GM12874 (cell line): ENCODE data around the gene GUSB.

ENCODE experiments used
- TF ChIP-seq, protein P1 (sequence below): IDR thresholded peaks from 2 replicates; pipeline ENCODE4 v1.5.1; 2011; ENCODE audit warnings: low read depth, mild to moderate bottlenecking, control low read depth, low read length, moderate library complexity; ENCODE audit not compliant: insufficient read depth

Gene GUSB

DNA sequence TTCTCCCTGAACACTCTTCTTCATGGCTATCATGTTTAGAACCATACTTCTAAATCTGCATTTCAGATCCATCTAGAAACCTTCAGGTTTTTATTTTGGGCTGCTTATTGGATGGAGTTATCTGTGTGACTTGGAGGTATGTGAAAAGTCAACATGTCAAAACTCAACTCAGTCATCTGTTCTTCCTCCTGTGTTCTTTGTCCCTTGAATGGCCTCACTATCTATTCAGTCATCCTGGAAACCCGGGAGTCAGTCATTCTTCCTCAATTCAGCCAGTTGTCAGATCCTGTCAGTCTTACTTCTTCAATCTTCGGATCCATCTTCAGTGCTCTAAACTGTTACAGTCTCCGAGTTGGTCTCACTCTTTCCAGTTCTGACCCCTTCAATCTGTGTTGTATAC, 57.0 kb downstream of the GUSB start:
- TF ChIP-seq, protein P1, sequence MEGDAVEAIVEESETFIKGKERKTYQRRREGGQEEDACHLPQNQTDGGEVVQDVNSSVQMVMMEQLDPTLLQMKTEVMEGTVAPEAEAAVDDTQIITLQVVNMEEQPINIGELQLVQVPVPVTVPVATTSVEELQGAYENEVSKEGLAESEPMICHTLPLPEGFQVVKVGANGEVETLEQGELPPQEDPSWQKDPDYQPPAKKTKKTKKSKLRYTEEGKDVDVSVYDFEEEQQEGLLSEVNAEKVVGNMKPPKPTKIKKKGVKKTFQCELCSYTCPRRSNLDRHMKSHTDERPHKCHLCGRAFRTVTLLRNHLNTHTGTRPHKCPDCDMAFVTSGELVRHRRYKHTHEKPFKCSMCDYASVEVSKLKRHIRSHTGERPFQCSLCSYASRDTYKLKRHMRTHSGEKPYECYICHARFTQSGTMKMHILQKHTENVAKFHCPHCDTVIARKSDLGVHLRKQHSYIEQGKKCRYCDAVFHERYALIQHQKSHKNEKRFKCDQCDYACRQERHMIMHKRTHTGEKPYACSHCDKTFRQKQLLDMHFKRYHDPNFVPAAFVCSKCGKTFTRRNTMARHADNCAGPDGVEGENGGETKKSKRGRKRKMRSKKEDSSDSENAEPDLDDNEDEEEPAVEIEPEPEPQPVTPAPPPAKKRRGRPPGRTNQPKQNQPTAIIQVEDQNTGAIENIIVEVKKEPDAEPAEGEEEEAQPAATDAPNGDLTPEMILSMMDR, result no peak

DNA sequence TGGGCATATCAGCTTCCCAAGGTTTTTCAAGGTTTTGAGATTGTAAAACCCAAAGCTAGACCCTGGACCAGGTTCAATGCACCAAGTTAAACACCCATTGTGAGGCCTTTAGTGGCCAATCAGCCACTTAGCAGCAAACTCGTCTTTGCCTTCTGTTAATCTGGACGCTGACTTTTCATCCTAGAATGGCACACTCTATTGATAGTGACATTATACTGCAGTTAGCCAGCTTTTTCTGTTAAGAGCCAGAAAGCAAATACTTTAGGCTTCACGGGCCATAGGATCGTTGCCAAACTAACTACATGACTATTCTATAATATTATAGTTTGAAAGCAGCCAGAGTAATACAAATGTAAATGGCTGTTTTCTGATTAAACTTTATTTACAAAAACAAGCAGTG, 57.8 kb downstream of the GUSB start:
- TF ChIP-seq, protein P1, result no peak

DNA sequence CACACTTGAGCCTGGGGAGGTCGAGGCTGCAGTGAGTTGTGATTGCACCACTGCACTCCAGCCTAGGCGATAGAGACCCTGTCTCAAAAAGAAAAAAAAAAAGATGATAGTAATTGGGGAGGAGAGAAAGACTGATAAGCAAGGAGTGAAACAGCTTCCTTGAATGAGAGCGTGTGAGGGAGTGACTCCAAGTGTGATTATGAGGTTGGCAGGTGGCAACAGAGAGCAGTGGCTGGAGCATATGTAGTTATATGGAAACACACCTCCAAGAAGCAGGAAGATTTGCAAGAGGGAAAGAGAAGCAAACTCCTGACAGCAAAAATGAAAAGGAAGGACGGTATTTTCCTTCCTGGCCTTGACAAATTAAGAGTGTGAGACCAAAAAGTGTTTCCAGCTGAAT, 58.7 kb downstream of the GUSB start:
- TF ChIP-seq, protein P1, result no peak

DNA sequence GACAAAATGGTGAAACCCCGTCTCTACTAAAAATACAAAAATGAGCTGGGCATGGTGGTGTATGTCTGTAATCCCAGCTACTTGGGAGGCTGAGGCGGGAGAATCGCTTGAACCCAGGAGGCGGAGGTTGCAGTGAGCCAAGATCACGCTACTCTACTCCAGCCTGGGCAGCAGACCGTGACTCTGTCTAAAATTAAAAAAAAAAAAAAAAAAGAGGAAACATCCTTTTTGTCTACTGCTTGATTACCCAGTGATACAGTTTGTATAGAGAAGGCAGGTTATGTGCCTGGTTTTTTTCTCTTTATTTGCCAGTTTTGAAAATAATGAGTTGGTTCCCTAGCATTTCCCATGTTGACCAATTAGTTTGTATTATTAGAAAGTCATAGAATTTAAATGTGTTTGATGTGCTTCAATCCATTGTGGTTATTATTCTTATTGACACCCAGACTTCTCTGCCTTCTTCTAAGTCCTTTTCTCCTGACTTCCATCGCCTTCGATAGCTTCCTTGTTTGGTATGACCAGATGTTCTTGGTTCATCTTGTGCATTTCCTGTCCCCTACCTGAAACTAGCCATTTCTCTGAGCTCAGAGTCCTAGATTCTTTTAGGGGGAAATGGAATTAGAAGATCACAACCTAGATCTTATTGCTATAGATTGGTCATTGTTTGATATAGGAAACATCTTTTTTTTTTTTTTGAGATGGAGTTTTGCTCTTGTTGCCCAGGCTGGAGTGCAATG, 65.9 kb downstream of the GUSB start:
- TF ChIP-seq, protein P1, result no peak

DNA sequence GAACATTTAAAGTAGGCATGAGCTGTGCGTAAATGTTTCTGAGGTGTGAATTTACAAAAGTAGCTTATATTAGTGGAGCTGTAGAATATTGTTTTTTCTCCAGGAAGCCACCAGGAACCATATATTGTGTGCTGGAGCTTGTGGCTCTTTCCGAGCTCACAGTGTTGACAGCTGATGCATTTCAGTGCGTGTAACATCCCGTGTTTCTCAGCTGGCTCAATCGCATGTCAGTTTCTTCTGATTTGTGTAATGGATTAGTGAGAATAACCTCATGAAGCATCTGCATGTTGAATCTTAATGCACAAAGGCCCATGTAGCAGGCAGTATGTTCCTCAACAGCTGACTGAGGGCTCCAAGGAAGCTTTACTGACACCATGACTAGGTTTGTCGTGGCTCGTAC, 69.8 kb downstream of the GUSB start:
- TF ChIP-seq, protein P1, result no peak
